GM03348 (cell line): ENCODE measurements around the gene PRR5L.
A peak's percentile ranks its signal among the peaks of the same experiment; 100 is the strongest.
"Not testable (repeated sequence)": the region's sequence is repeated elsewhere in the genome, so short reads cannot be mapped to it uniquely, and the experiment has no call there.

ENCODE experiments used
- DNase-seq: peaks from one replicate; pipeline ENCODE4 v3.0.0; 2012; ENCODE audit warnings: low spot score

Gene PRR5L

DNA sequence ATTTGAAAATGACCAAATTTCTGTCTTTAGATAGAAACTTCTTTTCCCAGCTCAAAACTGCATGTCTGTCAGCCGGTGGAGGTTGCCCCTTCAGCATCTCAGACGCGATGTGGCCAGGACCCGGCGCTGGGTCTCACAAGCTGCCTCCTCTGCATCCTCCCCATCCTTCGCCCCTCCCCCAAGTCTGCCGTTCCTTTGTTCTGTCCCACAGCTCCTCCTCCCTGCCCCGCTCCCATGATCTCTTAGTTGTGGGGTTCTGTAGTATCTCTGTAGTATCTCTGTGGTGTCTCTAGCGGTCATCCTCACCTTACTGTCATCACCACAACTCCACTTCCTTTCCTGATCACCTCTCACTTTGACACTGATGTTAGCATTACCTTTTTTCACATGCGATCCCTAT, 164.1 kb downstream of the PRR5L start:
- no peak for DNase-seq

DNA sequence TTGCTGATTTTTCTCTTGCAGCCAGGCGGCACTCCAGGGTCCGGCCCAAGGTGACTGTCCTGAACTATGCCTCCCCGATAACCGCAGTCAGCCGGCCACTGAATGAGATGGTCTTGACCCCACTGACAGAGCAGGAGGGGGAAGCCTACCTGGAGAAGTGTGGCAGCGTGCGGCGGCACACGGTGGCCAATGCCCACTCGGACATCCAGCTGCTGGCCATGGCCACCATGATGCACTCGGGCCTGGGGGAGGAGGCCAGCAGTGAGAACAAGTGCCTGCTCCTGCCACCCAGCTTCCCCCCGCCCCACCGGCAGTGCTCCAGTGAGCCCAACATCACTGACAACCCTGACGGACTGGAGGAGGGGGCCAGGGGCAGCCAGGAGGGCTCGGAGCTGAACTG, 166.2 kb downstream of the PRR5L start:
- DNase-seq = no peak

DNA sequence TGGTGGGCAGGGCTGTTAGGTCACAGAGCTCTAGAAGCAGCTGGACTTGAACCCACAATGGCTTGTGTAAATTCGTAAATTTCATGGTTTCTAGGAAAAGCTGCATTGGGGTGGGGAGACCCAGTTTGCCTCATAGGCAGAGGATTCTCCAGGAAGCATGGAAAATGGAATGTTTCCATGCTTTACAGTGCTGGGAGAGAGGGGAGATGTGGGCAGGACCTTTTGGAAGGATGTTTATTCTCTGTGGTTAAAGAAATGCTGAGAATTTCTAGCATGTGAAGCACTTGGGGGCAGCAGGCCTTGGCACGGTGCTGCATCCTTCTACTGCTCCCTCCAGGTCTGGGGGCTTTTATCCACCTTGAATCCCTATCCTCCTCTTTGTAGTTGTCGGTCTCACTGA, 167.7 kb downstream of the PRR5L start:
- peak; percentile 20 for DNase-seq

DNA sequence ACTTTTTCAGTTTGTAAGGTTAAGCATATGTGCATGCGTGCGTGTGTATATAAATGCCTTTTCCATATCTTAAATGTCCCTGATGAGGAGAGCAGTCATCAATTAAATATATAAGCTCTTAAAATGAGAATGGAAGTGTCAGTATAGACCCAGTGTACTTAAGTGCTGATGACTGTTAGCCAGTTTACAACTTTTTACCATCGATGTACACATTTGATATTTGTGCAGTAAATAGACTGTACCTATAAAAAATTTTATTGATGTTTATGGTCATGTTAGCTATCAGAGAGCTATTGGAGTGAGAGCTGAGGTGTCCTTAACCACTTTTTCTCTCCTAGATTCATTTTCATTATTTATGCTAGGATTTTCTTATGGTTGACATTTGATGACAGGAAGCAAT, 168.6 kb downstream of the PRR5L start:
- no peak for DNase-seq

DNA sequence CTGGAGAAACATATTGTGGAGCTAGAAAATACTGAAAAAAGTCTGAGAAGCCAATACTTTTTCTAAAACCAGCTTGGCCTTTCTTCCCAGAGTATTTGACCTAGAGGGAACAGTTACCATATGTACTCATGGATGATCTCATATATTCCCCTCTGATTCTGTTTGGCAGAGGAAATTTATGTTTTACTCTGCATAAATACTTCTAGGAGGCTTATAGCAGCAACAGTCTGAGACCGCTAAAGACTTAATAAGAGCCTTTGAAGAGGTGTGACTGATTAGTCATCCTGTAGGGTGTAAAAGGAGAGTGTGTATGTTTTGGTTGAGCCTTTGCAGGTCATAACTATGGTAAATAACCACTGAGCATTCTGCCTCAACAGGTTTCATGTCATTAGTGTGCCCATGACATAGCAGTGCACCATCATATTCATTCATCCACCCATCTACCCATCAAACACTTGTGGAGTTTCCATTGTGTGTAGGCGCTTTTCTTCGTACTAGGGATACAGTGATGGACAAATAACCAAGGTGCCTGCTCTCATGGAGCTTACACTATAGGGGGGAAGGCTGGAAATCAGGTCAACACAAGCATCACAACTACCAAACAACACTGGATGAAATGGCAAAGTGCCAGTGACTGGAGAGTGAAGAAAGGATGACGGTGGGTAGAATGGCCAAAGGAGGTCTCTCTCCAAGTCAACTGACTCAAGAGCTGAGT, 169.5 kb downstream of the PRR5L start:
- DNase-seq = no peak

DNA sequence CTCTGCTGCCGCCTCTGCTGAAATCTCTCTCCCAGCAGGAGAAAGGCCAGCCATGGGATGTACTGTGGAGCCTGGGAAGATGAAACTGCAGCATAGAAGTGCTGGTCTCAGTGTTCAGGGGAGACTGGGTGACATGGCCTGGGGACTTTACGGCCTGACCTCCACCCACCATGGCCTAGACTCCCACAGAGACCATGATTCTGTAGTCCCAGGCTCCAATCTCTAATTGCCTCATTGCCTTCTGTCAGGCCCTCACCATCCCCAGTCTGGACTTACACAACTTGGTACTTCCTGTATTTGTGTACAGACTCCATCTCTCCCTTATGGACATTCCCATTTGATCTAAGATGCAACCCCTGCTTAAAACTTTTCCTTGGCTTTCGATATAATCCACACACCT, 170.9 kb downstream of the PRR5L start:
- DNase-seq = no peak

DNA sequence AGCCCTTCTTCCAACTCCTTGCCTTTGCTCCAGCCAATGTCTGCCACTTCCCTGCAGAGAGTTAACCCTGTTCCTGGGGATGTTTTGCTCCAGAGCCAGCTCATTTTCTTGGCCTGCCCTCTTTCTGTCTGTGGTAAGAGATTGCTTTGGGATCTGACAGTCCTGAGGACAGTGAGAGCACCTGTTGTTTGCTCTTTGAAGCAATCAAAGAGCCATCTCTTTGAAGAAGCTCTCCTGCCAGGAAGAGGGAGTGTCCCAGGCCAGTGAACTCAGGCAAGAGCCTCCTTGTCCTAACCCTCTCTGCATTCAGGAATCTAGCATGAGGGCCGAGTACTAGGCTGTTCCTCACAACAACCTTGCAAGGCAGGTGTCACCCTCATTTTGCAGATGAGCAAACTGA, 171.8 kb downstream of the PRR5L start:
- DNase-seq = no peak

DNA sequence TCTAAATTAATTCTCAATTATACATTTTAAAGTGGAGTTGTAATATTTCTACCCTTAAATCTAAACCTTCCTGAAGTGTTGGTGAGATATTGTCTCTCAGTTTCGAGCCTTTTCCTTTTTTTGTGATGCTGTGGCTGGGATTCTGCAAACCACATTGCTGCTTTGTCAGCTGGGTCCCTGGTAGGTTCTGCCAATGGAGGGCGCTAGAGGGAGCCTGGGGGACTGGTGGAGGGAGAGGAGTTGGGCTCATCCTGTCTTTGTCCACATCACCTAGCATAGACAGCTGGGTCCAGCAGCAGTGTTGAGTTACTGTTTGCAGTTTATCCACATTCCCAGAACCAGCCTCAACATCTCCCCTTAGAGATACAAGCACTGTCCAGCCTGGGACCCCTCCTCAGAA, 173.0 kb downstream of the PRR5L start:
- DNase-seq = no peak

DNA sequence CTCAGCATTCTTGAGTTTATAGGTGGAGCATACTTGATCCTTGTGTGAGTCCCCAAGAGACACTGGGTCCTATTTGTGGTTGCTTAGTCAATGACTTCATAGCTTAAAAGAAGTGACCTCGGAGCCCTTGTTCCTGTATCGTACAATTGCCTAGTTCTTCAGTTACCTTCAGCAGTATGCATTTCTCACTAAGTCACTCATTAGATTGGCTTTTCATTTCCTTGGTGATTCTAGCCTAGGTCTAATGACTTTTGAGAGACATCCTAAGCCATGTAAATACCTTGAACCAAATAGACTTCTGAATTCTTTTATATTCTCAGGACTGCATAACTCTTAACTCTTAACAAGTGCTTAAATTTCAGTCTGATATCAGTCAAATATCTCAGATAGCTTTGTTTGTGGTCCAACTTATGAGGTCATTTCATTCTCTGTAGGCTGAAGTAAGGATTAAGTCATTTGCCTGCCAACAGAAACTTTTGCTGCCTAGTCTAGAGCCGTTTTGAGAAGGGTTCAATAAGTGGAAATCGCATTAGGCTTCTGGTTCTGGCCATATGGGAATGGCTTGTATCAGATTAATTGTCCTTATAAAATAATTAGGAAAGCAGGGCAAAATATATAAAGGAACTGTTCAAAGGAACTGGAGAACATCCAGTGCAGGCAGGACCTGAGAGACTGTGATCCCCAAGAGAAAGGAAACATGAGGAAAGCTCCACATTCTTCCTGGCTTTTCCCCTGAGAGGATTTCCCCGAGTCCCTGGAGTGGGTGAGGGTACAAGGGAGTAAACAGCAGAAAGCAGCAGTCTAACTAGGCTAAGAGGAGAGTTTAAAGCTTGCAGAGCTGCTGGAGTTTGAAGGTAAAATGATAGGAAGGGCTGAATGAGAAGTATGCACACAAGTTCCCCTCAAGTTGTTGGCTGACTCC, 174.1 kb downstream of the PRR5L start:
- peak; percentile 30 for DNase-seq

DNA sequence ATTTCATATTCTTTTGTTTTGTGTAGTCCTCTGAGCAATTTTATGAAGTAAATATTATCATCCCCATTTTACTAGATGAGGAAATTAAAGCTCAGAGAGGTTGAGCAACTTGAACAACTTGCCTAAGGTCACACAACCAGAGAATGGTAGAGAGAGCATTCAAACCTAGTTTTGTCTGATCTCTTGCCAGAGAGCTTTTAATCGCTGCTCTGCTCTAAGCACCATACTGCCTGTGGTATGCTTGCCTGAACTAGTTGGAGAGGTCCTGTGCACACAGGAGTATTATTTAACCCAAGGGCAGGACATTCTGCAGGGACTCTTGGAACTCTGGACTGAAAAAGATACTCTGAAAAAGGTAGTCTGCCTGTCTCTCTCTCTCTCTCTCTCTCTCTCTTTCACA, 175.5 kb downstream of the PRR5L start:
- DNase-seq = no peak

DNA sequence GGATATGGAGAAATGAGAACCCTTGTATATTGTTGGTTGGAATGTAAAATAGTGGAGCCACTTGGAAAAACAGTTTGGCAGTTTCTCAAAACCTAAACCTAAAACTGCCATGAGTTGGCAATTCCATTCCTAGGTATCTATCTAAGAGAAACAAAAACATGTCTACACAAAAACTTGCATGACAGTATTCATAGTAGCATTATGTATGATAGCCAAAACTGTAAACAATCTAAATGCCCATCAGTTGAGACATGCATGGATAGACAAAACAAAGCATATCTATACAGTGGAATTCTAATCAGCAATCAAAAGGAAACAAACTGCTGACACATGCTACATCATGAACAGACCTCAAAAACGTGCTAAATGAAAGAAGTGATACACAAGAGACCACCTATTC, 179.1 kb downstream of the PRR5L start:
- DNase-seq = no peak

DNA sequence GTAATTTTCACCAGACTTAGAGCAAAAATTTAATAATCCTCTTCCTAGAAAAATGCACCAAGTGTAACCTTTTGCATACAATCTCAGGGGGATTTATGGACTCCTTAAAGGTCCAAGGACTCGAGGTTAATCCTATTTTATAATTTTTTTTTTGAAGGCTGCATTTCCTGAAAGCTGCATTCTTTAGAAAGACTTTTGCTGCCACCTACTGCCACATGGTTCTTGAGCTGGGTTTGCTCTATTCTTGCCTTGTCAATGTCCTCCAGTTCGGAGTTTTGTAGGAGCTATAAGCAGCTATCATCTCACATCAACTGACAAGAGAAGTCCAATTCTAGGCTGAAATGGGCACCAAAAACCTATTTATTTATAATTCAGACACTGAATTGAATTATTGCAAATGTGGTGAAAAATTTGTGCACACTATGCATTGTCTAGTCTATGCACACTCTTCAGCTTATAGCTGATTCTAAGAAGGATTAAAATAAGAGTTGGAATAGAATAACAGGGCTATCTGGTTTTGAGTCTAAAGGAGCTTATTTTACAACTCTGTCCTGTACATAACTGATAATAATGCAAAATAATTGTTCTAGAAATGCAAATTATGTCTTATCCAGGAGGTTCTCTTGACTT, 182.7 kb downstream of the PRR5L start:
- peak; percentile 60 for DNase-seq

DNA sequence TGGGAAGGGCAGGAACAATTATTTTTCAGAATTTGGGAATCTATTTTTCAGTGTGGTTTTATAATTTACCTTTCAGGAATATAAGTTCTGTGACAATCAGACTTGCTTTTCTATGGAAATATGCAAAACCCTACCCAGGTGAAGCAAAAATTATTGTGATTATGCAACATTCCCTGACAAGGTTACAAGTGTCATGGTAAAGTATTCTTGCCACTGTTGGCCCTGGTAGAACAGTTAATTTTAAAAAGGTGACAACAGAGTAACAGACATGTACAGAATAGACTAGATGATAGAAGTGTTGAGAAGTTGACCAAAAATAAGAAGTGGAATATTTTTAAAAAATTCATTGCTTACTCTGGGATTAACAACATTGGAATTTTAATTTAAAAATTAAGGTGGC, 184.7 kb downstream of the PRR5L start:
- no peak for DNase-seq

DNA sequence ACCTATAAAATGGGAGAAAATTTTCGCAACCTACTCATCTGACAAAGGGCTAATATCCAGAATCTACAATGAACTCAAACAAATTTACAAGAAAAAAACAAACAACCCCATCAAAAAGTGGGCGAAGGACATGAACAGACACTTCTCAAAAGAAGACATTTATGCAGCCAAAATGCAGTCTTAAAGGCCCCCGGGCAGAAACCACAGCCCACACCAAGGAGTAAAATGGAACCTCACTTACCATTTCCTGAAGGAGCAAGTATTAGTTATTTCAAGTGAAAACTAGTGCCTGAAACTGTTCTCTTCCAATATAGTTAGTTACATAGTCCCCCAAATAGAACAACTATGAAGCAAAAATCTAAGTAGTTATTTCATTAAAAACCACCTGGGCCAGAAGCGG, 187.0 kb downstream of the PRR5L start:
- DNase-seq = not testable (repeated sequence)

DNA sequence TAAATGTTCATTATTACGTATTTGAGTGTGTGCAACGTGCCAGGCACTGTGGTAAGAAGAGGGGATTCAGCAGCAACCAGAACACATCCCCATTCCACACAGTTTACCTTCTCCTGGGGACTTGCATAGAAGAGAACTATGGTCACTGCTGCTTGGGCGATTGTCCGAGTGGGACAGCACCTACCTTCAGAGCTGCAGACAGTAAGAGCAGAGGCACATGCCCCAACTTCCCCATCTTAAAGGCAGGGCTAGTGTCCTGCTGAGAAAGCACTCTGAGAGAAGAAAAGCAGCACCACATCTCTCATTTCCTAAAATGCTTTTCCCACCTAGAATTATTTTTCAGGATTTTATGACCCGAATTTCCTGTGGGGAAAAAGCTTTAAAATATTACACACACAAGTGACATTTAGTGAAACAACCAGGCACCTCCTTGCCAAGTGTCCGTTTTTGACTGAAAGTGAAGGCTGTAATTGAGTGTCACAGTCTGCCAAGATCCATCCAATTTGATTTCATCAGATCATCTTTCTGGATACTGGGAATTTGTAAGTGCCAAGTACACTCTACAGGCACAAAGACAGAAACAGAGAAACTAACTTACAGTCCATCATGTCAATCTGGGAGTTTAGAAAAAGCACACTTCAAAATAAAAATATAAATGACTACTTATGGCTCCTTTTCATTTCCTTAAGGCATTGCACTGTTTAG, 189.4 kb downstream of the PRR5L start:
- no peak for DNase-seq

DNA sequence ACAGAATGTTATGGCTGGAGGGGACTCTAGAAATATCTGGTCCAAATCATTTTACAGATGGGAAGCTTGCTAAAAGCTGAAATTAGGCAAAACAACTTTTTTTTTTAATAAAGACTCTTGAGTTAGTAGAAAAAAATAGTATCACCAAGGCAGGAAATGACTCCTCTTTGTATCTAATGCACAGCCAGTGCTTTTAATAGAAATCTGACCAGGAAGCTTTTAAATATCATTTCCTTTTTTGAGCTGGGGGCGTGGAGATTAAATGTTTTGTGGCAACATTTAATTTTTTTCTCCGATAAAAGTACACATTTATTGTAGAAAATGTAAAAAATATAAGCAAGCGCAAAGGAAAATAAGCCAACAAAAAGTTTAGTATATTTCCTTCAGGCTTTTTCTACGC, 191.5 kb downstream of the PRR5L start:
- DNase-seq = no peak

DNA sequence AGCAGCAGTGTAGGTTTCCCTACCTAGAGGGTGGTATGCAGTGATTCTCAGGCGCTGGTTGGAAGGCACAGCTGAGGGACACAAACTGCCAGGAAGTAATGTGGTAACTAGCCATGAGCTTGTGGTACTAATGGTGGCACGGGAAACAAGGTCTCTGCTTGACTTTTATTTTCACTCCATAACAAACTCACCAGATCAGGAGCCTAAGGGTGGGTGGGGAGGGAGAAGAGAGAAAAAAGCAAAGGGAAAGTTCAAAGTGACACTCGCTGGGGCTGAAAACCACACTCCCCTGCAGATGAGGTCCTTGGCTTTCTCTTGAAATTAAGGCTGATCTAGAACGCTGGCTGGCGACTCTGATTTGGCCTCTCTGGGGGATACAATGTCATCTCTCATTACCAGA, 192.0 kb downstream of the PRR5L start:
- DNase-seq = no peak

DNA sequence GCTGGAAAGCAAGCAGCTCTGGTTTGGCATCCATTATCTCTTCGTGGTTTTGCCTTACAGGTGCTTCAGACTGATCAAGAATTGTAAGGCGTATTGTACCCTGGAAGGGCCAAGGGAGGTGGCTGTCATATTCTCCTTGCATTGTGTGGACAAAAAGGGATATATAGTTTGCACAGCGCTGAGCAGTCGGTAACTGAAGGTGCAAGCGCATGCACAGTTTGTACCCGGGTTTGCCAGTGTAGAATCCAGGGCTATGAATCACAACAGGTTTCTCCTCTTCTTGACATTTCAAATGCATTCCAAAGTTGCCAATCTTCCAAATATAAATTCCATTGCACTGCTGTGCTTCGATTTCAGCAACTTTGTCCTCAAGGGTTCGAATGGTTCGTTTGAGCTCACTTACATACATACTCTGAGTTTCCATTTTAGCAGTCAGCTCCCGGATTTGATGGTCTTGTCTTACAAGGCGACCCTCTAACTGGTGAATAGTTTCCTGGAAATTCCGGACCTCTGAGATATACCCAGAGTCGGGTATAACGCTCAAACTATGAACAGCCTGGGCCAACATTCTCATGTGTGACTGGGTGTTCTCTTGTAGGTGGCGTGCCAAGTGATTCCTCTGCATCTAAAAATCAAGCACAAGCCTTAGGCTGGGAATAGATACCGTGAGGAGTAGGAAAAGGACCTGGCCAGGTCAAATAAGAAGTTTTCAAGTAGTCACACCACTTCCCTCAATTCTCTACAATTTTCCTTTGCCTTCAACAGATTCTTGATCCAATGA, 194.1 kb downstream of the PRR5L start:
- DNase-seq = no peak

DNA sequence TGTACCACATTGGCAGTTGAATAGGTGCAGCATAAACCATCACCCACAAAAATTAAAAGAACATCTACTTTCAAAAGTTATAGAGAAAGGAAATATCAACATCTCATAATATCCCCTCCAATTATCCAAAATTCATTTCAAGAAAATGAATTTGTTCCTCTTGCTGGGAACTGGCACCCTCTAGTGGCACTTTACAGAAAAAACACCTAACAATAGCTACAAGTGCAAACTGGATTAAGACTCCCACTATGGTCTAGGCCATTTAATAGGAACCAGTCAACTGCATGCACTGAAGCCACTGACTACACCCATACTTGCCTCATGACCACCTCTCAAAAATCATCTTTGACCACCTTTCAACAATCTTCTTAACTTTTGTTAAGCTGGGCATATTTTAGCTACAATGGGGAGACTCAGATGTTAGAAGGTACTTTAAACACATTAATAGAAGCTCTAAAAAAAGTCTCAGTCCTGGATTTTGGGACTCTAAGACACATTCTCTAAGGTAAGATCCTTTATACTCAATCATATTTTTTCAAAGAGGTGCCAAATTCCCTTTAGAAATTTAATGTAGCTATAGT, 196.7 kb downstream of the PRR5L start:
- peak; percentile 48 for DNase-seq

DNA sequence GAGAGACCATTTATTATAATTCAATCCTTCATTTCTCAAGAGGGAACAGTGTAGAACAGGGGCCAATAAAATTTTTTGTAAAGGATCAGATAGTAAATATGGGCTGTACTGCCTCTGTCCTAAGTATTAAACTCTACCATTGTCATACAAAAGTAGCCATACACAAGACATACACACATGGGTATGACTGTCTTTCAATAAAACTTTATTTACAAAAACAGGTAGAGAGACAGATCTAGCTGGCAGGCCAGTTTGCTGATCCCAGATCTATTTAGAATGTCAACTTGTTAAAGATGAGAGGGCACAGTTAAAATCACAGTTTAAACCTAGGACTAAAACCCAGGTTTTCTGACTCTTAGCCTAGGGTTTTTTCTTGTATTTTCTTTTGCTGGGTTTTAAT, 197.2 kb downstream of the PRR5L start:
- no peak for DNase-seq

DNA sequence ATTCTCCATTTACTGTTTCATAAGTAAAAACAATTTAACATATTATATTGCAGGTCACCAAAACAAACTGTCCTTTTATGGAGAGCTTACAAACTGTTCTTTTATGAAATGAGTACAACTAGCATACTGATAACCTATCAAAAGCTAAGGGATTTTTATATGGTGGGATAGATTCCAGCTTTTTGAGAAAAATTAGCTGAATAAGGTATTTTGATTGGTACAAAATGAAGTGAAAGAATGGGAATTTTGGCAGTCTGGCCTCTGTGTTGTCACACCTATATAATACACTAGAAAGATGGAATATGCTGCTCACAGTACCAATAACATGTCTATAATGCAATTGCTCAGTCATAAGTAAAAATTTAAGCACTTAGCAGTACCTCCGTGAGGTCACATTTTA, 202.6 kb downstream of the PRR5L start:
- DNase-seq = no peak
